ENCODE measurements around the gene NEO1. TPM values are rescaled to one million over a fixed set of nuclear protein-coding genes. Genes with fewer than 3 reads are reported as not detected.

NEO1 gene
- total RNA-seq, 1 donor, result 55.4 TPM

DNA sequence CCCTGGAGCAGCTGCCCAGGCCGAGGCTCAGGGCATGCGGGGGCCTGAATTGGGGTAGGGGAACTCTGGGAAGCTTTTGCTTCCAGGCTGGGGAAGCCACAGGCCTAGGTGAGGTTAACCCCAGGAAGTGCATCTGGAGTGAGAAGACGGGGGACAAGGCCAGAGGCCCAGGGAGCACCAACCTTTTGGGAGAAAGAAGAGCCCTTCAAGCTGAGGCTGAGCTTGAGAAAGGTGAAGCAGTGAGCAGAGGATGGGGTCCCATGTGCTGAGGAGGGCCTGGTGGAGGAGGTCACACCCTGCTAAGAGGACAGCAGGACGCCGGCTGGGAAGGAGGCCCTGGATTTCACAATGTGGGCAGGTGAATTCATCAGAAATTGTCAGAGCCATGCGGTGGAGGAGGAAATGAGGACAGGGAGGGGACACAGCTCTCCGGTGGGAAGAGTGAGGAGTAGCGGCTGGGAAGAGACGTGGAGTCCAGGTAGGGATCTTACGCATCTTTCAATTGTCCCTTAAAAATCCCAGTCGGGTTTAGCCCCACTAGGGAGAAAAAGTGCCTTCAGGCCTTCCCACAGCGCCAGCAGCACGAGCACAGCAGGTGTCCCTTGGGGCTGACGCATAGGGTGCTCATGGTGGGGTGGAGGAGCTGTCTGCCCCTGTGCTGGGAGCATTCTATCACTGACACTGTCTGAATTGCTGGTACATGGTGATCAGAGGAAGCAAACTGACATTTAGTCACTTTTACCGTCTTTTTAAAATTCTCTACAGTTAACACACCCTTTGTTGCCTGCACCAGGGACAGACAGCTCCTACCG, 265.6 kb downstream of the NEO1 start:
- DNase-seq (ENCODE audit: insufficient read length, low spot score, missing footprints), result no peak
- no peaks in the 10 kb centered on the region for H3K9me3 ChIP-seq (ENCODE audit: low read depth, low read length)
- no peaks in the 10 kb centered on the region for H3K36me3 ChIP-seq (ENCODE audit: insufficient read depth, low read length)
- H3K79me2 ChIP-seq (ENCODE audit: insufficient read depth, low read length), result no peaks in the 10 kb centered on the region
- no peak overlapping the region for H3K27ac ChIP-seq (ENCODE audit: low read depth, low read length)
- H3K4me2 ChIP-seq (ENCODE audit: insufficient read depth, low read length), result no peak overlapping the region
- no peaks in the 10 kb centered on the region for H3K4me1 ChIP-seq (ENCODE audit: insufficient read depth, low read length)
- no peaks in the 10 kb centered on the region for H4K20me1 ChIP-seq (ENCODE audit: insufficient read depth, low read length)
- peaks cover 9% of the 10 kb centered on the region for H3K27me3 ChIP-seq (ENCODE audit: insufficient read depth, low read length)
- H3K4me3 ChIP-seq (ENCODE audit: insufficient read depth, low read length), result no peak overlapping the region
- TF ChIP-seq CTCF (IDR thresholded peaks at IDR 0.05; ENCODE audit: extremely low read depth, low read depth, low read length), result no peak
- H2AFZ ChIP-seq (ENCODE audit: low read length), result no peak overlapping the region

DNA sequence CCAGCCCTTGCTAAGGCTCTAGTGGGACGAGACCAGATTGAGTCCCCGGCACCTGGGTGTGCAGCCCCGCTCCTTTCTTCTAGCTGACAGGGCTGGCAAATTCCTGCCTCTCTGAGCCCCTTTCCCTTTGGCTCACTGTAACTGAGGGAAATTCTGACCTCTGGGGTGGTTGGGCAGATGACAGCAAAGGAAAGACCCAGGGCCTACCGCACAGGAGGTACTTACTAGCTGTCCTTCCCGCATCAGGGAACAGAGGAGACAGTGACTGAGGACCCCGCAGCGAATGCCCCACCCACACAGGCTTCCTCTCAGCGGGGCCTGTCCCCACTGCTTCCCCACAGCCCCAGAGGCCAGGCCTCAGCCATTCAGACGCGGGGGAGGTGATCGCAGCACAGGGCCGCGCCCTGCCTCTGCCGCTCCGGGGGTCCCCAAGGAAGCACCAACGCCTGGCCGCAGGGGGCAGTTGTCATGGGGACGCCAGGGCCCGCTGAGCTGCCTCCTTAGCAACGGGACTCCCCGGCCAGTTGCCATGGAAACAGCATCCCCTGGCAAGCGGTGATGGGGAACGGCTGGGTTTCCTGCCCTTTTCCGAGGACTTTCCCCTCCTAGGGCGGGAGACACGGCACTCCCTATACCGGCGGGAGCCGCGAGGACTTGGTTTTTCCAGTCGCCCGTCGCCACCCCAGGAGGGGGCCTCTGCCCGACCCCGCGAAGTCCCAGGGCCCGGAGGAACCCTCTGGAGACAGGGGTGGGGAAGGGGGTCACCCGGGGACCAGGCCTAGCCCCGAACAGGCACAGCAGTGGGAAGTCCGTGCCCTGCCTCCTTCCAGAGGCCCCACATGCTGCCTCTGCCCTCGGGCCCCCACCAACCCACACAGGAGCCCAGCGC, 266.4 kb downstream of the NEO1 start:
- Histone ChIP-seq H3K36me3 (ENCODE audit: insufficient read depth, low read length) (no peaks in the 10 kb centered on the region), H3K27me3 (ENCODE audit: insufficient read depth, low read length) (peaks cover 9% of the 10 kb centered on the region), H3K9me3 (ENCODE audit: low read depth, low read length) (no peaks in the 10 kb centered on the region), H3K4me3 (ENCODE audit: insufficient read depth, low read length) (no peak overlapping the region), H3K4me1 (ENCODE audit: insufficient read depth, low read length) (no peaks in the 10 kb centered on the region), H4K20me1 (ENCODE audit: insufficient read depth, low read length) (no peaks in the 10 kb centered on the region), H3K27ac (ENCODE audit: low read depth, low read length) (no peak overlapping the region), H3K4me2 (ENCODE audit: insufficient read depth, low read length) (no peak overlapping the region), H3K79me2 (ENCODE audit: insufficient read depth, low read length) (no peaks in the 10 kb centered on the region), H2AFZ (ENCODE audit: low read length) (no peak overlapping the region)
- DNase-seq (ENCODE audit: insufficient read length, low spot score, missing footprints), result peak; percentile 83
- TF ChIP-seq CTCF (IDR thresholded peaks at IDR 0.05; ENCODE audit: extremely low read depth, low read depth, low read length), result no peak

- peaks cover 9% of the 10 kb centered on the region for H3K27me3 ChIP-seq (ENCODE audit: insufficient read depth, low read length)
- H3K27ac ChIP-seq (ENCODE audit: low read depth, low read length), result no peak overlapping the region
- peak; percentile 60 for DNase-seq (ENCODE audit: insufficient read length, low spot score, missing footprints)
- no peak overlapping the region for H2AFZ ChIP-seq (ENCODE audit: low read length)
- H3K4me1 ChIP-seq (ENCODE audit: insufficient read depth, low read length), result no peaks in the 10 kb centered on the region
- no peak overlapping the region for H3K4me2 ChIP-seq (ENCODE audit: insufficient read depth, low read length)
- no peak overlapping the region for H3K4me3 ChIP-seq (ENCODE audit: insufficient read depth, low read length)
- H3K79me2 ChIP-seq (ENCODE audit: insufficient read depth, low read length), result no peaks in the 10 kb centered on the region
- H3K36me3 ChIP-seq (ENCODE audit: insufficient read depth, low read length), result no peaks in the 10 kb centered on the region
- TF ChIP-seq CTCF (IDR thresholded peaks at IDR 0.05; ENCODE audit: extremely low read depth, low read depth, low read length), result no peak
- no peaks in the 10 kb centered on the region for H3K9me3 ChIP-seq (ENCODE audit: low read depth, low read length)
- no peaks in the 10 kb centered on the region for H4K20me1 ChIP-seq (ENCODE audit: insufficient read depth, low read length)
Measured at GRCh38 chr15:73319460-73320245, 267.4 kb downstream of the NEO1 start.

All from osteoblast (primary cell).